K562 (cell line): Measurements from ENCODE around the gene PDE11A.

ENCODE experiments used
- KAT2B ChIP-seq: IDR thresholded peaks from one replicate; pipeline ENCODE4 v1.6.1; 2012; ENCODE audit warnings: low read depth, mild to moderate bottlenecking, control low read depth, inconsistent platforms, low read length, moderate library complexity
- POLR2AphosphoS2 ChIP-seq: IDR thresholded peaks from 2 replicates; pipeline ENCODE4 v1.6.1; 2012; ENCODE audit warnings: low read length, improper control_type of control experiment
- ZNF324 ChIP-seq: fragments of 250-450 bp; sonication (Bioruptor Pico); IDR thresholded peaks from 2 replicates; pipeline ENCODE4 v1.4.0; 2020; ENCODE audit warnings: mild to moderate bottlenecking
- TF ChIP-seq, protein P1 (sequence below): sonication (generic); formaldehyde crosslinking; IDR thresholded peaks from 2 replicates; pipeline ENCODE4 v1.8.0; 2023; ENCODE audit warnings: mild to moderate bottlenecking, missing genetic modification reagents

DNA sequence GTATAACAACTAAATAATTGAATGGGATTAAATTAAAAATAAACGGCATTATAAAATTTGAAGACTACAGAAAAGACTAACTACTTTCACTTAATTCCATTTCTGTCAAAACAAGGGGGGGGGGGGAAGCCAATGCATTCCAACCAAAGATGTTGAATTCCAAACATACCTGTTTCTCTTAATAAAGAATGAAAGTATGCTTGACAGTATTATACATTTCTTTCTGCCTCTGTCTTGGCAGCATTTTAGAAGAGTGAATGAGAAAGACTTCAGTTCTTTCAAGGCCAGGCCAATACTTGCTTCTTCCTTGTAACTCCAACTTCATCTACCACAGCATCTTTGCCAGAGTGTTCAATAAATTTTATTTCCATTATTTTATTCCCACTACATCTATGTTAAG lies 65.9 kb downstream of the PDE11A start:
- TF ChIP-seq POLR2AphosphoS2 = no peak
- TF ChIP-seq, protein P1, sequence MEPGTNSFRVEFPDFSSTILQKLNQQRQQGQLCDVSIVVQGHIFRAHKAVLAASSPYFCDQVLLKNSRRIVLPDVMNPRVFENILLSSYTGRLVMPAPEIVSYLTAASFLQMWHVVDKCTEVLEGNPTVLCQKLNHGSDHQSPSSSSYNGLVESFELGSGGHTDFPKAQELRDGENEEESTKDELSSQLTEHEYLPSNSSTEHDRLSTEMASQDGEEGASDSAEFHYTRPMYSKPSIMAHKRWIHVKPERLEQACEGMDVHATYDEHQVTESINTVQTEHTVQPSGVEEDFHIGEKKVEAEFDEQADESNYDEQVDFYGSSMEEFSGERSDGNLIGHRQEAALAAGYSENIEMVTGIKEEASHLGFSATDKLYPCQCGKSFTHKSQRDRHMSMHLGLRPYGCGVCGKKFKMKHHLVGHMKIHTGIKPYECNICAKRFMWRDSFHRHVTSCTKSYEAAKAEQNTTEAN (CRISPR knock-in tag) = no peak
- no peak for TF ChIP-seq ZNF324 (CRISPR knock-in tag)
- TF ChIP-seq KAT2B = no peak
